Gastrocnemius medialis (tissue), 4 donors: ENCODE measurements around the gene LCN12. TPM values are rescaled to one million over a fixed set of nuclear protein-coding genes. Genes with fewer than 3 reads are reported as not detected.

Source experiments
- ATAC-seq, 2 donors: fragments of 150-250 bp; one replicate each; pipeline ENCODE4 v1.9.1; 2016
- DNase-seq, 2 donors: peaks; one replicate each; pipeline ENCODE4 v3.0.0-alpha.2; 2019
- H3K27ac ChIP-seq, 4 donors: fragments of 200-600 bp; sonication (generic); 1 replicate in 1 of 4; 2 replicates in 3 of 4; pipeline ENCODE4 v1.5.1; 2016 to 2018; ENCODE audit warnings: mild to moderate bottlenecking in 2 of 4, moderate library complexity in 1 of 4
- H3K27me3 ChIP-seq, 3 donors: fragments of 200-600 bp; sonication (generic) in 2 of 3; 1 replicate in 1 of 3; 2 replicates in 2 of 3; pipeline versions ENCODE4 v1.5.1 to v1.6.0; 2016 to 2019; ENCODE audit warnings: mild to moderate bottlenecking in 1 of 3, moderate library complexity in 1 of 3
- H3K36me3 ChIP-seq, 2 donors: fragments of 200-600 bp; sonication (generic) in 1 of 2; one replicate each; pipeline ENCODE4 v1.5.1; 2017 to 2018
- H3K4me1 ChIP-seq, 2 donors: fragments of 200-600 bp; sonication (generic) in 1 of 2; one replicate each; pipeline ENCODE4 v1.5.1; 2016 to 2017; ENCODE audit warnings: mild to moderate bottlenecking in 2 of 2
- H3K4me3 ChIP-seq, 4 donors: fragments of 200-600 bp; sonication (generic) in 3 of 4; 1 replicate in 1 of 4; 2 replicates in 3 of 4; pipeline ENCODE4 v1.5.1; 2016 to 2019; ENCODE audit warnings: mild to moderate bottlenecking in 2 of 4
- H3K9me3 ChIP-seq, 3 donors: fragments of 200-600 bp; sonication (generic) in 2 of 3; 1 replicate in 1 of 3; 2 replicates in 2 of 3; pipeline ENCODE4 v1.5.1; 2016 to 2019
- POLR2A ChIP-seq, 2 donors: fragments of 450-650 bp; IDR thresholded peaks; one replicate each; pipeline ENCODE4 v1.6.1; 2017; ENCODE audit warnings: antibody characterized with exemption in 2 of 2, mild to moderate bottlenecking in 2 of 2, moderate library complexity in 2 of 2
- in situ Hi-C, 4 donors: fragments of 200-750 bp; cut with MboI; loops; one replicate each; pipeline versions ENCODE4 v1.15.0 to v1.8.0; 2017; ENCODE audit warnings: low sequenced_read_pairs in 4 of 4
- intact Hi-C: fragments of 100-400 bp; cut with DNase I; formaldehyde crosslinking; loops from one replicate; pipeline ENCODE4 v1.15.1; 2023; ENCODE audit warnings: low total_unique reads
- total RNA-seq, 4 donors: library from RNA; depleted of rRNA; stranded (reverse); fragments of >200 nt; gene quantifications; one replicate each; pipeline versions ENCODE4 v1.1.0 to v1.2.3, GENCODE V29; 2016
- TF ChIP-seq, protein P1 (sequence below), 5 experiments: fragments of 450-650 bp in 3 of 5; fragments of 200-600 bp in 2 of 5; sonication (generic) in 2 of 5; IDR thresholded peaks in 4 of 5; conservative IDR thresholded peaks in 1 of 5; 1 replicate in 4 of 5; 2 replicates in 1 of 5; pipeline ENCODE4 v1.5.1; 2016 to 2019; ENCODE audit warnings: antibody characterized with exemption in 5 of 5, mild to moderate bottlenecking in 3 of 5, moderate library complexity in 3 of 5

LCN12 gene
- total RNA-seq, 4 donors from 2014 or later, result not detected

DNA sequence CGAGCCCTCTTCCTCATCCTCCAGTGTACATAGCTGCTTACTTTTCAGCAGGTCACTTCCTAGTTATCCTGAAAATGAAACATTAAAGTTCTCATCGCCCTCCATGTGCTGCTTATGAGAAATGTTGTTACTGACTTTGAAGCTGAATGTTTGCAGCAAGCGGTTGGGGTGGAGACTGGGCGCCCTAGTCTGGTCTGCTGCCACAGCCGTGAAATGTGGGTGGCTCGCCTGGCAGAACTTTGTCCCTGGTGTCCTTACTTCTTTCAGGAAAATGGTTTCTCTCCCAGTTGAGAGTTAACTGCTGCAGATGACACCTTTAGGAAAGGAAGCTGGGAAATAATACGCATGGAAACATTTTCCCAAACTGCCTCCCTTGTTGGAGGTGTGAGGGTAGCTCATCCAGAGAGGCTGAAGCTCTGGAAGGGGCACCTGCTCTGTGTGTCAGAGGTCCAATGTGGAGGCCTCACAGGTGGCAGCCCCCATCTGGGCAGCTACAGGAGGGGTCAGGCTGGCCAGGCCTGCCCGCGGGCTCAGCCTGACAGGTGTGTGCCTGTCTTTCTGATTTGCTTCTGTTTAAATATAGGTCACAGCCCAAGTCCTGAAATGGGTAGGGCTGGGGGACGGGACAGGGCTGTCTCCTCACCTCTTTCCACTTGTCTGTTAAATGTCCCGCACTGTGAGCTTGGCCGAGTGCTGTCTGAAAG is 41.7 kb upstream of the LCN12 start:
- ATAC-seq (no peak), DNase-seq (no peak)
- TF ChIP-seq, protein P1, sequence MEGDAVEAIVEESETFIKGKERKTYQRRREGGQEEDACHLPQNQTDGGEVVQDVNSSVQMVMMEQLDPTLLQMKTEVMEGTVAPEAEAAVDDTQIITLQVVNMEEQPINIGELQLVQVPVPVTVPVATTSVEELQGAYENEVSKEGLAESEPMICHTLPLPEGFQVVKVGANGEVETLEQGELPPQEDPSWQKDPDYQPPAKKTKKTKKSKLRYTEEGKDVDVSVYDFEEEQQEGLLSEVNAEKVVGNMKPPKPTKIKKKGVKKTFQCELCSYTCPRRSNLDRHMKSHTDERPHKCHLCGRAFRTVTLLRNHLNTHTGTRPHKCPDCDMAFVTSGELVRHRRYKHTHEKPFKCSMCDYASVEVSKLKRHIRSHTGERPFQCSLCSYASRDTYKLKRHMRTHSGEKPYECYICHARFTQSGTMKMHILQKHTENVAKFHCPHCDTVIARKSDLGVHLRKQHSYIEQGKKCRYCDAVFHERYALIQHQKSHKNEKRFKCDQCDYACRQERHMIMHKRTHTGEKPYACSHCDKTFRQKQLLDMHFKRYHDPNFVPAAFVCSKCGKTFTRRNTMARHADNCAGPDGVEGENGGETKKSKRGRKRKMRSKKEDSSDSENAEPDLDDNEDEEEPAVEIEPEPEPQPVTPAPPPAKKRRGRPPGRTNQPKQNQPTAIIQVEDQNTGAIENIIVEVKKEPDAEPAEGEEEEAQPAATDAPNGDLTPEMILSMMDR (IDR thresholded peaks at IDR 0.05 in 4 of 5, conservative IDR thresholded peaks at IDR 0.05 in 1 of 5), result no peak
- no peak for TF ChIP-seq POLR2A (IDR thresholded peaks at IDR 0.05)
- H3K4me1 ChIP-seq, result no peaks in the 10 kb centered on the region
- H3K27ac ChIP-seq, result no peak overlapping the region
- intact Hi-C loops (no loop called here), in situ Hi-C loops (no loop called here)
- no peaks in the 10 kb centered on the region for H3K9me3 ChIP-seq
- H3K27me3 ChIP-seq, result no peaks in the 10 kb centered on the region
- no peak overlapping the region for H3K4me3 ChIP-seq
- peaks cover 0 to 35% of the 10 kb centered on the region in 2 donors for H3K36me3 ChIP-seq

DNA sequence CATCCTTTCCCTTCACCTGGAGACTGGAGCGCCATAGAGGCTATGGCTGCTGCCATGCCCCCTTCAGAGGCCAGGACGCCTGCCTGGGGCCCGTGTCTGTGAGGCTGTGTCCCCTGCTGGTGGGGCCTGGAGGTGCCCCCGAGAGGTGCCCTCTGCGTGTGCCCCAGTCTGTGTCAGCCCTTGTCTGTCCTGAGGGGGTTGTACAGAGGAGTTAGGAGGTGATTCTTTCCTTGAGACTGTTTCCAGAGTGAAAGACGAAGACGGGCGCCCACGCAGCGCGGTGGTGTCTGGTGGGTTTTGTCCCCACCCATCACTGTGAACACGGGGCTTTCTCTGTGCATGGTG is 41.2 kb upstream of the LCN12 start:
- Histone ChIP-seq H3K9me3 (no peaks in the 10 kb centered on the region), H3K36me3 (peaks cover 0 to 37% of the 10 kb centered on the region in 2 donors), H3K27me3 (no peaks in the 10 kb centered on the region), H3K27ac (no peak overlapping the region), H3K4me1 (no peaks in the 10 kb centered on the region), H3K4me3 (no peak overlapping the region)
- TF ChIP-seq, protein P1 (IDR thresholded peaks at IDR 0.05 in 4 of 5, conservative IDR thresholded peaks at IDR 0.05 in 1 of 5), result no peak
- no peak for TF ChIP-seq POLR2A (IDR thresholded peaks at IDR 0.05)
- in situ Hi-C loops (no loop called here), intact Hi-C loops (no loop called here)
- DNase-seq (no peak), ATAC-seq (no peak)

DNA sequence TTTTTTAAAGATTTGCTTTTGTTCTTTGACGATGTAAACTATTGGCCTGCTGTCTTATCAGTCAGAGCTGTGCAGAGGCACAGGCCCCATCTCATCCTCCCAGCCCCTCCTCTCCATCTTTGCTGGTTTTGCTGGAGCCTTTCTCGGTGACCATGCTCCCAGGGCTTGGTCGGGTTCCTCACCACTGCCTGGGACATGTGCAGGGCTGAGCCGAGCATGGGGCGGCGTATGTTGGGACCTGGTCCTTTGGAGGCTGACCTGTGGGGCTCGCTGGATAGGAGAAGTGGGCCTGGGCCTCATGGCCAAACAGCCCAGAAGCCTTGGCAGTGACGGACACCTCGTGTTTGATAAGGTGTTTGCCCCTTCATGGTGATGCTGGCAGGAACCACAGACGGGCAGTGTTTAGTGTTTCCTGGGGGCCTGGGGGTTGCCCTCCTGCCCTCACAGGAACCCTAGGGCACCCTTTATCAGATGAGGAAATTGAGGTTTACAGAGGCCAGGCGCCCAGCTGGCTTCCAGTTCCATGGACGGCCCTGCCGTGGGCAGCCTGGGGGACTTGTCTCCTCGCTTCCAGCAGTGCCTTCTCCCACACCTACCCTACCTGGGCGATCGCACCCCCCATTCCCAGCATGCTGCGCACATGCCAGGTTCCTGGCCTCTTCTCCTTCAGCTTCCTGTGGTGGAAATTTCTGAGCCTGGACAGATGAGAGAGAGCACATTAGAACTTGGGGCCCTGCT is 38.2 kb upstream of the LCN12 start:
- no peaks in the 10 kb centered on the region for H3K4me1 ChIP-seq
- TF ChIP-seq, protein P1 (IDR thresholded peaks at IDR 0.05 in 4 of 5, conservative IDR thresholded peaks at IDR 0.05 in 1 of 5), result no peak
- no peak for TF ChIP-seq POLR2A (IDR thresholded peaks at IDR 0.05)
- H3K27me3 ChIP-seq, result no peaks in the 10 kb centered on the region
- H3K36me3 ChIP-seq, result peaks cover 0 to 43% of the 10 kb centered on the region in 2 donors
- no peak for DNase-seq
- H3K27ac ChIP-seq, result no peak overlapping the region
- intact Hi-C loops (no loop called here), in situ Hi-C loops (no loop called here)
- ATAC-seq, result no peak
- H3K9me3 ChIP-seq, result no peaks in the 10 kb centered on the region
- H3K4me3 ChIP-seq, result no peak overlapping the region

DNA sequence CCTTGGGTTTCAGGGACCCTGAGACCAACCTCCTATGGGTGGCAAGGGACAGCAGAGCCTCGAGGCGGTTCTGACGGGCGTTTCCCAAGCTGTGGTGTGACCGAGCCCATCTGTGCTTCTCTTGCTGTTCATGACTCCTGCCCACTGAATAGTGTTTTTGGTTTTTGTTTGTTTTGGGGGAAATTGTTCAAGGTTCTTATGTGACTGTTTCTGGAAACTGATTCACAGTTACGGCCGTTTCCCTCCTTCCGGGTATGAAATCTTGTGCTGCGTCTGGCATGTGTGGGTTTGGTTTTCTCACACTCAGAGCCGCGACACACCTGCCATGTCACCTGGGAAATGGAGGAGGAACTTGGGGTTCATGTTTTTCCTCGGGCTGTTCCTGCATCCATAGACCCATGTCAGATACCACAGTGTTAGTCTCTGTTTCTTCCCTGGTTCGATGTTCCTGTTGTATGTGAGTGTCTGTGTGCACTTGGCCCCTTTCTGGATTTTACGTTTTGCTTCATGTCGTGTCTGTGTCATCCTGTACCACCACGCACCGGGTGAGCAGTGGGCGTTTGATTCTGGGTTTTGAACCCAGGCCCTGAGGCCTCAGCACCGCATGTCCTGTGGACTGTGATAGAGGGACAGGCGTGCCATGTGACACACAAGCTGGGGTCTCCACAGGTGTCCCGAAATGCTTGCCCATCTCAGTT is 36.3 kb upstream of the LCN12 start:
- in situ Hi-C loops (no loop called here), intact Hi-C loops (no loop called here)
- Histone ChIP-seq H3K9me3 (no peaks in the 10 kb centered on the region), H3K27me3 (no peaks in the 10 kb centered on the region), H3K36me3 (peaks cover 0 to 35% of the 10 kb centered on the region in 2 donors), H3K4me3 (no peak overlapping the region), H3K27ac (no peak overlapping the region), H3K4me1 (no peaks in the 10 kb centered on the region)
- no peak for ATAC-seq
- no peak for DNase-seq
- TF ChIP-seq, protein P1 (IDR thresholded peaks at IDR 0.05 in 4 of 5, conservative IDR thresholded peaks at IDR 0.05 in 1 of 5), result no peak
- no peak for TF ChIP-seq POLR2A (IDR thresholded peaks at IDR 0.05)
